ENCODE measurements around the gene INTU.

INTU gene

DNA sequence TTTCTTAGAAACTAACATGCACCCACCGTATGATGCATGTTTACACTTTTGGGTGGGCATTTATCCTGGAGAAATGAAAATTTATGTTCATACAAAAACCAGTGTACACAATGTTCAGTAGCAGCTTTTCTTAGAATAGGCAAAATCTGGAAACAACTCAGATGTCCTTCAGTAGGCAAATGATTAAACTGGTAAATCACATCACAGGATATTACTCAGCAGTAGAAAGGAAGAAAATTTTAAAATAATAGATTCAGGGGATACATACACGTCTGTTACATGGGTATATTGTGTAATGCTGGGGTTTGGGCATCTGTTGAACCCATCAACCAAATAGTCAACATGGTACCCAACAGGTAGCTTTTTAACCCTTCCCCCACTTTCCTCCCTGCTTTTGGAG lies 124.1 kb downstream of the INTU start:
- no peak for DNase-seq

DNA sequence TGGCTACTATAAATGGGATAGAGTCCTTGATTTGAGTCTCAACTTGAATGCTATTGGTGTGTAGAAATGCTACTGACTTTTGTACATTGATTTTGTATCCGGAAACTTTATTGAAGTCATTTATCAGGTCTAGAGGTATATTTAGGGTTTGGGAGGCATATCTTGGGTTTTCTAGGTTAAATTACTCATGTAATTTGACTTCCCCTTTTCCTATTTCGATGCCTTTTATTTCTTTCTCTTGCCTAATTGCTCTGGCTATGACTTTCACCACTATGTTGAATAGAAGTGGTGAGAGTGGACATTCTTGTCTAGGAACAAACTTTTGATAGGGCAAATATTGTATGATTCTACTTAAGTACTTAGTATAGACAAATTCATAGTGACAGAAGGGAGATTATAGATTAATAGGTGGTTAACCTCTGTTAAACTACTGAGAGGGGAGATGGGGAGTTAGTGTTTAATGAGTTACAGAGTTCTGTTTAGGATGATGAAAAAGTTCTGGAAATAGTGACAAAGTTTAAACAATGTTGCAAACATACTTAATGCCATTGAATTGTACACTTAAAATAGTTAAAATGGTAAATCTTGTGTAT lies 126.6 kb downstream of the INTU start:
- no peak for DNase-seq

DNA sequence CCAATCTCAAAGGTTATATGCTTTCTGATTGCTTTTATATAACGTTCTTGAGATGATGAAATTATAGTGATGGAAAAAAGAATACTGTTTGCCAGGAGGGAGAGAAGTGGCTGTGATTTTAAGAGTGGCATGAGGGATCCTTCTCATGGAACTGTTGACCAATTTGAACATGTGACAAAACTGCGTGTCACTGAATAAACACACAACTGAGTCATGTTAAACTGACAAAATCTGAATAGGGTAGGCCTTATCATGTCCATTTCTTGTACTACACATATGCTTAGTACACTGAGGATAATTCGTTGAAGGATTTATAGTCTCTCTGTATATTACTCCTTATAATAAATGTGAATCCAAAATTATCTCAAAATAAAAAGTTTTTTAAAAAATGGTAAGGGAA lies 127.1 kb downstream of the INTU start:
- no peak for DNase-seq

DNA sequence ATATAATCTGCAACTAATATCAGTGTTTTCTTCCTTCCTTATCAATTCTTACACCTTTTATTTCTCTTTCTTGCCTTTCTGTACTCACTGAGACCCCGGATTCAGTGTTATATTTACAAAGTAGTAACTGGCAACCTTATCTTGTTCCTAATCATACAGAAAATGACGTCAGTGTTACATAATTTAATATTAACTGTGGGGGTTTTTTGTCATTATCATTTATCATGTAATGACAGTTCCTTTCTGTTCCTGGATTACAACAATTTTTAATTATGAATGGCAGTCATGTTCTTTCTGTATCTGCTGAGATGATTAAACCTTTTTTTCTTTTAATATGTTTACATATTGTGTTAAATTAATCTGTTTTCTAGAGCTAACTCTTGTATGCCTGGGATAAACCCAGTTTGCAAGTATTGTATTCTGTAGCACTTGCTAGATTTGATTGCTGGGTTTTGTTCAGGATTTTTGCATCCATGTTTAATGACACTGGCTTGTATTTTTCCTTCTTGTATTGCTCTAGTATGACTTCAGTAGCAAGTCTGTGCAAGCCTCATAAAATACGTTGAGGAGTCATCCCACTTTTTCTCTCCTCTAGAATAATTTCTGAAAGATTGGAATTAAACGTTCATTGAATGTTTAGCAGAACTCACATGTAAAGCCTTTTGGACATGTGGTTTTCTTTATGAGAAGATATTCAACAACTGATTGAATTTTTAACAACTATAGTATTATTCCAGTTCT lies 138.9 kb downstream of the INTU start:
- DNase-seq = no peak

DNA sequence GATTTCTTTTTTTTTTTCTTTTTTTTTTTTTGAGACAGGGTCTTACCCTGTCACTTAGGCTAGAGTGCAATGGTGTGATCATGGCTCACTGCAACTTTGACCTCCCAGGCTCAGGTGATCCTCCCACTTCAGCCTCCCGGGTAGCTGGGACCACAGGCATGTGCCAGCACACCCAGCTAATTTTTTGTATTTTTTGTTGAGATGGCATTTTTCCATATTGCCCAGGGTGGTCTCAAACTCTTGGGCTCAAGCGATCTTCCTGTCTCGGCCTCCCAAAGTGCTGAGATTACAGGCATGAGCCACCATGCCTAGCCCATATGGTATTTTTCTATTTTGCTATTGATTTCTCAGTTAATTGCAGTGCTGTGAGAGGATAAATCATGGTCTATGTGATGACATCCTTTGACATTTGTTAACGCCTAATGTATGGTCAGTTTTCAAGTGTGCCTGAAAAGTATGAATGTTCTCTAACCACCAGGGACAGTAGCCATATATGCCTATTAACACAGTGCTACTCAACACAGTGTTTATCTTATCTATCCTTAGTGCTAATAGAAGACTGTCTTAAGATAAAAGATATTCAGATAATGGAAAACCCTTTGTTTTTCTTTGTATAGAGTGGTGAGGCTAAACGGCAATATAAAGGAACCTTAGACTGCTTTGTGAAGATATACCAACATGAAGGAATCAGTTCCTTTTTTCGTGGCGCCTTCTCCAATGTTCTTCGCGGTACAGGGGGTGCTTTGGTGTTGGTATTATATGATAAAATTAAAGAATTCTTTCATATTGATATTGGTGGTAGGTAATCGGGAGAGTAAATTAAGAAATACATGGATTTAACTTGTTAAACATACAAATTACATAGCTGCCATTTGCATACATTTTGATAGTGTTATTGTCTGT lies 140.3 kb downstream of the INTU start:
- DNase-seq = no peak

DNA sequence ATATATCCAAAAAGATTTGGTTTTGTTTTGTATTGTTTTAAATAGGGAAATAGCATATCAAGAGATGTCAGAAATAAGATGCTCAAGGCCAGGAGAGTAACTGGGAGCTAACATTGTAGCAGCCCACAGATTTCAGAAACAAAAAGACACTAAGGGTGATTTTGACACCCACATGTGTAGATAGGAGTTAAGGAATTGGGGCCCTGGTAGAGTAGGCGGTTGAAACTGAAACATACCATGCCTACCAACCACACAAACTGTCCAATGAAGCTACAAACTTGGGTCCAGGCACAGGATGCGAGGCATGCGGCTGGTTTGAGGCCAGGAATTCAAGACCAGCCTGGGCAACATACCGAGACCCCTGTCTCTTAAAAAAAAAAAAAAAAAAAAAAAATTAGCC lies 143.1 kb downstream of the INTU start:
- no peak for DNase-seq

All from GDM1 (cell line).